SIG-M5 treated with dmso at 0.1 percent for 504 hours (cell line): Measurements from ENCODE around the gene C3.
A peak's percentile ranks its signal among the peaks of the same experiment; 100 is the strongest.

Source experiments
- DNase-seq: peaks from one replicate; lab custom pipeline; 2025; ENCODE audit not compliant: unreplicated experiment; lab: John Stamatoyannopoulos, UW

C3 gene

DNA sequence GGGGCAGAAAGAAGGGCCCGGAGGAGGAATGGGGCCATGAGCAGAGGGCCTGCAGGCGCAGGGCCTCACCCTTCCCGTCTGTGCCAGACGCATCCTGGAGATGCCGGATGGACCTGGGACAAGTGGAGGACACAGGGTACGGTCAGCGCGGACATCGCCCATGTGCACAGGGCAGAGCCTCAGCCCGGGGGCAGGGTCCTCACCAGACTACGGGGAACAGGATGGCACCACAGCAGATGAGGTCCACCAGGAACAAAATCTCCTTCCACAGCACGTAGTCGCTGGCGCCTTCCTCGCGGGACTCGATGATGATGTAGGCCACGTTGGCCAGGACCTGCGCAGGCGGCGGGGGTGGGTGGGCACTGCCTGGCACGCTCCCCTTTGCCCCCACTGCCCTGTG lies 11.4 kb upstream of the C3 start:
- no peak for DNase-seq

DNA sequence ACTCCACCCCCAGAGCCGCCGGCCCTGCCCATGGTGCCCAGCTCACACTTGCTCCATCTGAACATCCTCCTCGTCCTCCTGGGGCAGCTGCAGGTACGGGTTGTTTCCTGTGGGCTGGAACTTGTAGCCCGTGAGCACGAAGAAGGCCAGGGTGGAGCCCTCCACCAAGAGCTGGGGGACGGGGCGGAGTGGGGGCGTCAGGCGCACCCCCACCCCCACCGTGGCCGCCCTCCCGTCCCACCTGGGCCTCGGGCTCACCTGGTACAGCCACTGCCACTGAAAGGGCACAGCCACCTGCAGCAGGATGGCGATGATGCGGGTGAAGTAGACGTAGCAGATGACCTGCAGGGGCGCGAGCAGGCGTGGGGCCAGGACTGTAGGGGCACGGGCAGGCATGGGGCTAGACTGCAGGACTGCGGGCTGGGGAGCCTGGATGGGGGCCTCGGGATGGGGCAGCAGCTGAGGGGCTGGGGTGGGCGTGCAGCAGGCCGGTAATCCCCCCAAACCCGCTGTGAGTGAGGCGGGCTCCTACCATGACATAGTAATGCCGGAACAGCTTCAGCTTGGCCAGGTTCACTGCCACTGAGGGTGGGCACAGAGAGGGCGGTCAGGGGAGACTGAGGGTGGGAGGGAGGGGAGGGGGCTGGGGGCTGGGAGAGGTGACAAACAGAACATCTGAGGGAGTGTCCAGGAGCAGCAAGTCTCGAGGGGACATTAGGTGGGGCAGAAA lies 10.7 kb upstream of the C3 start:
- no peak for DNase-seq

DNA sequence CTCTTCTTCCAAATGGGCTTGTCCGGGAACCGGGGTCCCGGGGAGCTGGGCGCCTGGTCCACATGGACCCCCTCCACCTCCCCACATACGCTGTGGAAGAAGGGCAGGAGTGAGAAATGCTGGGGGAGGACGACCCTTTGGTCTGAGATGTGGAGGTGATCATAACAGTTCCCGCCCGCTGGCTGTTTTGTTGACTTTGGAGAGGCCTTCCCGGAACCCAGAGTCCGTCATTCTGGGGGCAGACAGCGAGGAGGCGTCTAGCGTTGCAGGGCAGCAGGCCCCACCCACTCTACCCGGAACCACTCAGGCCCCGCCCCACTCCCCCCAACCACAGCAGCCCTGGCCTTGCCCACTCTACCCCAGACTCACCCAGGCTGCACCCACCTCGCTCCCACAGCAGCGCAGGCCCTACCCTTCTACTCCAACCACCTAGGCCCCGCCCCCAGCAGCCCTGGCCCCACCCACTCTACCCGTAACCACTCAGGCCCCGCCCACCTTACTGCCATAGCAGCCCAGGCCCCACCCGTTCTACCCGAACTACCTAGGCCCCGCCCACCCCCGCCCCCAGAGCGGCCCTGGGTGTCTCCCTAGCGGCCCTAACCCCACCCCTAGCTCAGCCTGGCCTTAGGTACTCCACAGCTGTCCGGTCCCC lies 9.8 kb upstream of the C3 start:
- peak; percentile 30 for DNase-seq

DNA sequence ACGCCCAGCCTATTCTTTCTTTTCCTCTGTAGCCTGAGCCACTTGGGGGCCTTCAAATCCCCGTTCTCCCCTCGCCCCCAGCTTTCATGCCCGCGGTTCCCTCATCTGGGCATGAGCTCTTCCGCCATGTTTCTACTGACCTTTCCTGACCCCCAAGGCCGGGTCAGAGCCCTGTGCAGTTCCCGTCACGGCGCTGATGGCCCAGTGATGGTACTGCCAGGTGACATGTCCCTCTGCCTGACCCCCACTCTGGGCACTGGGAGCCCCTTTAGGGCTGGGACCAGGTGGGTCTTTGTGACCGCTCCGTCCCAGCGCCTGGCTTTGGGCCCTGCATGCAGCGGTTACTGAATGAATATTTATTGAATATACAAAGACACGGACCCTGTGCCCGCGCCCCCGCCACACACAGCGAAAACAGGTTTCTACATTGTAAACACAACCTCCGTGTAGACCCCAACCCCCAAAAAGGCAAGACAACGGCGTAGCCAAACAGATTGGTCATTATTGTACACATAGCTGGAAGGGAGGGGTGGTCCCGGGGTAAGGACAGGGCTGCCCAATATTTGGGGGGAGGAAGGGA lies 9.2 kb upstream of the C3 start:
- no peak for DNase-seq

DNA sequence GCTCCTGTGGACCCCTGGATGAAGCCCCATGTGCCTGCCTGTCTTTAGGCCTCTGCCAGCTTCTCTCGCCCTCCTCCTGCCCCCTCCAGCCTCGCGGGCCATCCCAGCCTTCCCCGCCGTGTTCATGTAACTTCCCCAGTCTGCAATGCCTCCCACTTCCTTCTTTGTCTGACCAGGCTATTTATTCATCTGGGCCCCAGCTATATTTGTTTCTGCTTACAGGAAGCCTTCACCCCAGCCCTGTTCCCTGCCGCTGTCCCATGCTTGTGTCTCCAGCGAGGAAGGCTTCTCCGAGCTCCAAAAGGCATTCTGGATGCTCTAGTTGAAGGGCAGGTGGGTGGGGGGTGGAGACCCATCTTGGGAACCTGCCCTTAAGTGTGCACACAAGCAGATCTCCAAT lies 7.9 kb upstream of the C3 start:
- peak; percentile 78 for DNase-seq

GRCh38 chr19:6725513-6726231 lies 5.2 kb upstream of the C3 start:
- DNase-seq = no peak

DNA sequence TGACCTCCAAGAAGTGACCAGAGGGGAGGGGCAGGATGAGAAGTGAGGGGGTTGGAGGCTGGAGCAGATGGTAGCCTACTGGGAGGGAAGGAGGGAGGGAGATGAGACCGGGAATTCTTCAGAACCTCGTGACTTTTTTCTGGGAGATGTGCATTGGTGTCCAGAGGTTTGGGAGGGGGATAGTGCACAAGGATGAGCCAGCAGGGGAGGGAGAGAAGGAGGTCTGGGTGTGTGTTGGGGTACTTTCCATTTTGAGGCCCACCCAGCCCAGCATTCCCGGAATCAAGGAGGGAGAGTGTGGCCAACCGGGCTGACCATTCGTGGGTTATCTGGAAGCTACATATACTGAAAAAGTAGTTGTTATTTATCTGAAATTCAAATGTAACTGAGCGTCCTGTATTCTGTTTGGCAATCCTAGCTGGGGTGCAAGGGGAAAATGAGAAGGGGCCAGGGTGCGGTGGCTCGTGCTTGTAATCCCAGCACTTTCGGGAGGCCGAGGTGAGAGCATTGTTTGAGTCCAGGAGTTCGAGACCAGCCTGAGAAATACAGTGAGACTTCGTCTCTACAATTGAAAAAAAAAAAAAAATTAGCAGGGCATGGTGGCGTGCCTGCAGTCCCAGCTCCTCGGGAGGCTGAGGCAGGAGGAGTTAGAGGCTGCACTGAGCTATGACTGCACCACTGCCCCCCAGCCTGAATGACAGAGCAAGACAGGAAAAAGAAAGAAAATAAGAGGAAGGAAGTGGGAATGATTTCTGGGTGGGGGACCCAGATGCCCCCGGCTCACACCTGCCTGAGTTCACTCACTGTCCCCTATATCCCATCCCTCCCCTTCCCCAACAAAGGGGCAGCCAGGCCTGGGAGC lies 4.4 kb upstream of the C3 start:
- no peak for DNase-seq

DNA sequence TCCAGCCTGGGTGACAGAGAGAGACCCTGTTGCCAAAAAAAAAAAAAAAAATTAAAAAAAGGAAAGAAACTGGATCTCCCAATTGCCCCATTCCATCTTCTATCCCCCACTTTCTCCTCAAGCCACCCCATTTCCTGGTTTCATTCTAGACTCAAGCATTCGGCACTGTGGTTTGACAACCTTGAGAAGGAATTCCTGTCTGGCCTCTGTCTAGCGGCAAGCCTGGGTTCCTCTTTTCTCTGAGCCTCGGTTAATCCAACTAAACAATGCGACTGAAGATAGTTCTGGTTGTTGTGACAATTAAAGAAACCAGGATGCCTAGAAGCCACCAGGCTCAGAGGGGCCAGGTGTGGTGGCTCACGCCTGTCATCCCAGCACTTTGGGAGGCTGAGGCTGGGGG lies 3.3 kb upstream of the C3 start:
- peak; percentile 69 for DNase-seq

DNA sequence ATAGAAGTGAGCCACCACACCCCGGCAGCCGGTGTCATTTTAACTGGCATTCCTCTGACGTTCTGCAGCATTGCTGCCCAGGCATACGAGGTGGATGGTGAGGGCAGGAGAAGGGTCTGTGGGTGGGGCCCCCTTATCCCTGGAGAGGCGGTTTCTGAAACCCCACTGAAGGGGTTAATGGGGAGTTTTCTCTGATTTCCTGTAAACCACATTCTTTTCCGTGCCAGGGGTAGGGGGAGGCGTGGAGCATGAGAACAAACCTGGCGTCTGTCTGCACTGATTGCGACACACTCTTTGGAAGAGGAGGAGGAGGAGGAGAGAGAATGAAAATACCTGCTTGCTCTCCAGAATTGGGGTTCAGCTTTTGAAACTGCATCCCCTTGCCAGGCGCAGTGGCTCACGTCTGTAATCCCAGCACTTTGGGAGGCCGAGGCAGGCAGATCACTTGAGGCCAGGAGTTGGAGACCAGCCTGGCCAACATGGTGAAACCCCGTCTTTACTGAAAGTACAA lies 2.7 kb upstream of the C3 start:
- no peak for DNase-seq

DNA sequence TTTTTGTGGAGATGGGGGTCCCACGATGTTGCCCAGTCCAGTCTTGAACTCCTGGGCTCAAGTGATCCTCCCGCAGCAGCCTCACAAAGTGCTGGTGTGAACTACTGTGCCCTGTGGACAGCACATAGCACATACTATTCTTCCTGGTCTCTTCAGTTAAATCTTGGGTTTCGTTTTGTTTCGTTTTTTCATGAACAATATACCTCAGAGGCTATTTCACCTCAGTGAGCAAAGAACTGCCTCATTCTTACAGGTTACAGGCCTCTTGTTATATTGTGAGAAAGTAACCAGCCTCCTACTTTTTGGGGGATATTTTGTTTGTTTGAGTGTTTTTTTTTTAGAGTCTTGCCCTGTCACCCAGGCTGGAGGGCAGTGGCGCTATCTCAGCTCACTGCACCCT lies 1.3 kb upstream of the C3 start:
- DNase-seq = no peak

- no peak for DNase-seq
Measured at GRCh38 chr19:6721138-6721474, 656 bp upstream of the C3 start.

GRCh38 chr19:6719992-6720368 lies 470 bp downstream of the C3 start:
- no peak for DNase-seq

GRCh38 chr19:6719540-6719861 lies 949 bp downstream of the C3 start:
- no peak for DNase-seq

DNA sequence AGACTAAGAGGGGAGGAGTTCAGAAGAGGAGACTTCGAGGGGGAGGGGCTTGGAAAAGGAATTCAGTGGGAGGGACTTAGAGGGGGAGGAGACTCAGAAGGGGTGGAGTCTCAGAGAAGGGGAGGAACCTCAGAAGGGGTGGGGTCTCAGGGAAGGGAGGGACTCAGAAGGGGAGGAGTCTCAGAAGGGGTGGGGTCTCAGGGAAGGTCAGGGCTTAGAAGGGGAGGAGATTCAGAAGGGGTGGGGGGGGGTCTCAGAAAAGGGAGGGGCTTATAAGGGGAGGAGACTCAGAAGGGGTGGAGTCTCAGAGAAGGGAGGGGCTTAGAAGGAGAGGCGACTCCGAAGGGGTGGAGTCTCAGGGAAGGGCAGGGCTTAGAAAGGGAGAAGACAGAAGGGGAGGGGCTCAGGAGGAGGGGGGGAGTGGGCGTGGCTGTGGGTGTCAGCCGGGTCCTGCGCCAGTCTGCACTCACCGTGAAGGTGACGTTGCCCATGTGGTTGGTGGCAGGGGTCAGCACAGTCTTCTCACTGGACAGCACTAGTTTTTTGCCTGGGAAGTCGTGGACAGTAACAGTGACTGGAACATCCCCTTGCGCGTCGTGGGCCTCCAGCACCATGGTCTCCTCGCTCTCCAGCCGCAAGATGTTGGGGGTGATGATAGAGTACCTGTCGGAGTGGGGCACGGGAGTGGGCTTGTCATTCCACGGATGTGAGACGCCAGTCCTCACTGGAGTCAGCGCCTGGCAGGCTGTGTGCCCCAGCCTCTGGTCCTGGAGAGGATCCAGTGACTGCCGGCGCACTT lies 1.5 kb downstream of the C3 start:
- no peak for DNase-seq

GRCh38 chr19:6718111-6718740 lies 2.2 kb downstream of the C3 start:
- DNase-seq = no peak

GRCh38 chr19:6717441-6717971 lies 2.9 kb downstream of the C3 start:
- DNase-seq = no peak

DNA sequence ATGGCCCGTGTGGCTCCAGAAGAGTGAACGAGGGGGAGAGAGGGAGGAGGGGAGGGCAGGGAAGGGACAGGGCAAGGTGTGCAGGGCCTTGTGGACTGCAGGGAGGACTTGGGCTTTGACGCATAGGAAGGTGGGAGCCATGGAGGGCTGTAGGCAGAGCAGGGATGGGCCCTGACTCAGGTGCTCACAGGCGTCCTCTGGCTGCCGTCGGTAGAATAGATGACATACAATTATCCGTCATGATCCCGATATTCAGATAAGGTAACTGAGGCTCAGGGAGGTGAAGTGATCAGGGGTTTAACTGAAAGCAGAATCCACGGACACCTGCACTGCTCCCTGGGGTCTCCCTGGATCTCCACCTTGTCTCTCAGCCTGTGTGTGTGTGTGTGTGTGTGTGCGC lies 3.4 kb downstream of the C3 start:
- DNase-seq = no peak

- no peak for DNase-seq
Measured at GRCh38 chr19:6716610-6716970, 3.9 kb downstream of the C3 start.

DNA sequence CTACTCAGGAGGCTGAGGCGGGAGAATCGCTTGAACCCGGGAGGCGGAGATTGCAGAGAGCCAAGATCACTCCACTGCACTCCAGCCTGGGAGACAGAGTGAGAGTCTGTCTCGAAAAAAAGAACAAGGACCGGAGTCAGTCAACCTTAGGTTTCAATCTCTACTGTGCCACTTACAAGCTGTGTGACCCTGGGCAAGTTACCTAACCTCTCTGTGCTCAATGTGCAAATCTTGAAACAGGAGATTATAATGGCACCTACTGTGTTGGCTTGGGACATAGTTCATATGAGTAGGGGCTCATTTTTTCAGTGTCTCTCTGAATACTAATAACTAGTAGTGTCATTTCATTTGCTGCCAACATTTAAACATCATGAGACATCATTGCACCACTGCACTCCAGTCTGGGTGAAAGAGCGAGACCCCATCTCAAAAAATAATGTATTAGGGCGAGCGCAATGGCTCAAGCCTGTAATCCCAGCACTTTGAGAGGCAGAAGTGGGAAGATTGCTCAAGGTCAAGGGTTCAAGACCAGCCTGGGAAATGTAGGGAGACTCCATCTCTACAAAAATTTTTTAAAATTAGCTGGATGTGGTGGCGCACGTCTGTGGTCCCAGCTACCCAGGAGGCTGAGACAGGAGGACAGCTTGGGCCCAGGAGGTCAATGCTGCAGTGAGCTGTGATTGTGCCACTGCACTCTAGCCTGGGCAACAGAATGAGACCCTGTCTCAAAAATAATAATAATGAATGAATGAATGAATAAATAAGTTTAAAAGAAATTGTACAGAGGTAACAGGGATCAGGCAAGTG lies 5.5 kb downstream of the C3 start:
- DNase-seq = no peak
